IMR-90 (cell line): ENCODE data around the gene CSNK2A1. TPM values are rescaled to one million over a fixed set of nuclear protein-coding genes. Genes with fewer than 3 reads are reported as not detected.

Experiments used
- ATAC-seq: fragments of 200-7000 bp; cut with Tn5 transposase; 2 replicates; pipeline ENCODE4 v1.9.1; 2020; ENCODE audit warnings: low read depth, mild to moderate bottlenecking, moderate library complexity
- BruUV-seq: library from RNA; stranded (reverse); fragments of 400-500 nt; replicated peaks from 2 replicates; lab custom pipeline; 2021; lab: Mats Ljungman, UMichigan
- CTCF ChIA-PET: fragments of 300-600 bp; formaldehyde crosslinking; extraction: SDS; loops from one replicate; lab custom pipeline; 2021; ENCODE audit warnings: antibody characterized with exemption; lab: Yijun Ruan, JAX
- POLR2A ChIA-PET: fragments of 300-600 bp; sonication (Branson Sonifier 250); formaldehyde crosslinking; loops from one replicate; lab custom pipeline; 2022; ENCODE audit warnings: antibody characterized with exemption; ENCODE audit not compliant: unreplicated experiment; lab: Charles Lee
- DNase-seq: peaks from one replicate; pipeline ENCODE4 v3.0.0; 2013
- H2AFZ ChIP-seq: replicated peaks from 2 replicates; pipeline ENCODE3; 2013; ENCODE audit warnings: low read length, mild to moderate bottlenecking; ENCODE audit not compliant: poor library complexity
- H2AK5ac ChIP-seq: 2 replicates; pipeline ENCODE4 v1.6.1; 2013; ENCODE audit warnings: low read depth, low read length, inconsistent platforms
- H2AK9ac ChIP-seq: replicated peaks from 2 replicates; pipeline ENCODE3; 2013; ENCODE audit warnings: mild to moderate bottlenecking, low read depth, low read length, moderate library complexity; ENCODE audit not compliant: poor library complexity
- H2BK120ac ChIP-seq: 2 replicates; pipeline ENCODE4 v1.6.1; 2013; ENCODE audit warnings: low read depth, low read length, inconsistent platforms
- H2BK15ac ChIP-seq: 3 replicates; pipeline ENCODE4 v1.6.1; 2013; ENCODE audit warnings: low read depth, low read length, inconsistent platforms
- H2BK20ac ChIP-seq: 2 replicates; pipeline ENCODE4 v1.6.1; 2013; ENCODE audit warnings: low read depth, mild to moderate bottlenecking, inconsistent platforms, low read length, moderate library complexity
- H2BK5ac ChIP-seq: 2 replicates; pipeline ENCODE4 v1.6.1; 2013; ENCODE audit warnings: mild to moderate bottlenecking, low read depth, low read length, inconsistent platforms; ENCODE audit not compliant: poor library complexity, severe bottlenecking
- H3K14ac ChIP-seq: replicated peaks from 2 replicates; pipeline ENCODE4 v1.6.1; 2013; ENCODE audit warnings: low read depth, low read length, inconsistent platforms
- H3K18ac ChIP-seq: 2 replicates; pipeline ENCODE4 v1.6.1; 2013; ENCODE audit warnings: low read depth, low read length, control low read depth
- H3K23ac ChIP-seq: 2 replicates; pipeline ENCODE4 v1.6.1; 2013; ENCODE audit warnings: low read depth, low read length, inconsistent platforms
- H3K27ac ChIP-seq: 2 replicates; pipeline ENCODE4 v1.5.1; 2013; ENCODE audit warnings: mild to moderate bottlenecking, control low read depth, low read length; ENCODE audit not compliant: insufficient read depth
- H3K27me3 ChIP-seq: 2 replicates; pipeline ENCODE4 v1.6.1; 2013; ENCODE audit warnings: low read length; ENCODE audit not compliant: control insufficient read depth, insufficient read depth
- H3K36me3 ChIP-seq: 2 replicates; pipeline ENCODE4 v1.6.1; 2013; ENCODE audit warnings: low read length, mixed read lengths; ENCODE audit not compliant: control insufficient read depth, insufficient read depth
- H3K4ac ChIP-seq: 2 replicates; pipeline ENCODE4 v1.6.1; 2013; ENCODE audit warnings: low read depth, low read length, inconsistent platforms
- H3K4me1 ChIP-seq: 2 replicates; pipeline ENCODE4 v1.6.1; 2013; ENCODE audit warnings: low read length, mixed read lengths; ENCODE audit not compliant: control insufficient read depth, insufficient read depth
- H3K4me2 ChIP-seq: 2 replicates; pipeline ENCODE4 v1.6.1; 2013; ENCODE audit warnings: low read depth, mild to moderate bottlenecking, control low read depth, low read length, moderate library complexity
- H3K4me3 ChIP-seq: 2 replicates; pipeline ENCODE4 v1.5.1; 2013; ENCODE audit warnings: low read depth, mild to moderate bottlenecking, control low read depth, low read length, moderate library complexity; ENCODE audit not compliant: insufficient read depth
- H3K56ac ChIP-seq: 2 replicates; pipeline ENCODE4 v1.6.1; 2013; ENCODE audit warnings: low read length, inconsistent platforms; ENCODE audit not compliant: insufficient read depth; ENCODE audit errors: extremely low read depth
- H3K79me1 ChIP-seq, 2 experiments: 2 replicates each; pipeline ENCODE4 v1.6.1; 2013; ENCODE audit warnings: low read length in 2 of 2, inconsistent platforms in 1 of 2, low read depth in 1 of 2
- H3K9ac ChIP-seq: 2 replicates; pipeline ENCODE4 v1.6.1; 2013; ENCODE audit warnings: low read depth, low read length, control low read depth
- H3K9me1 ChIP-seq: 2 replicates; pipeline ENCODE4 v1.6.1; 2013; ENCODE audit warnings: low read length, inconsistent platforms; ENCODE audit not compliant: insufficient read depth
- H3K9me3 ChIP-seq: 2 replicates; pipeline ENCODE4 v1.6.1; 2013; ENCODE audit warnings: low read length; ENCODE audit not compliant: control insufficient read depth, insufficient read depth
- H4K20me1 ChIP-seq: 2 replicates; pipeline ENCODE4 v1.6.1; 2013; ENCODE audit warnings: low read length, inconsistent platforms; ENCODE audit not compliant: insufficient read depth
- H4K5ac ChIP-seq: 2 replicates; pipeline ENCODE4 v1.6.1; 2013; ENCODE audit warnings: mild to moderate bottlenecking, low read depth, low read length, control low read depth
- H4K8ac ChIP-seq, 2 experiments: 2 replicates each; pipeline ENCODE4 v1.6.1; 2013; ENCODE audit warnings: low read depth in 2 of 2, low read length in 2 of 2, control low read depth in 1 of 2, inconsistent platforms in 1 of 2
- H4K91ac ChIP-seq: 2 replicates; pipeline ENCODE4 v1.6.1; 2013; ENCODE audit warnings: low read depth, low read length, inconsistent platforms; ENCODE audit not compliant: insufficient read depth
- BHLHE40 ChIP-seq: fragments of 150-350 bp; IDR thresholded peaks from 2 replicates; pipeline ENCODE4 v1.6.1; 2016; ENCODE audit warnings: mild to moderate bottlenecking, low read depth, low read length
- CEBPB ChIP-seq: IDR thresholded peaks from 2 replicates; pipeline ENCODE4 v1.6.1; 2012; ENCODE audit warnings: low read depth, low read length, improper control_type of control experiment
- WGBS, 2 experiments: methylation state at CpG; one replicate each; pipeline versions ENCODE4 v1.1.5 to v1.1.7; 2013; ENCODE audit warnings: missing lambda C conversion rate in 2 of 2; ENCODE audit not compliant: insufficient read length in 1 of 2; ENCODE audit errors: extremely low coverage in 2 of 2; 5-methylcytosine and 5-hydroxymethylcytosine counted together
- dilution Hi-C: fragments of 300-500 bp; cut with HindIII; formaldehyde crosslinking; loops from one replicate; pipeline ENCODE4 v1.14.3; 2018; ENCODE audit warnings: low sequenced_read_pairs; ENCODE audit not compliant: unreplicated experiment
- in situ Hi-C: fragments of 300-500 bp; cut with MboI; formaldehyde crosslinking; loops from 3 replicates; pipeline ENCODE4 v1.14.3; 2019; ENCODE audit warnings: low sequenced_read_pairs, inconsistent platforms, mixed read lengths
- intact Hi-C: fragments of 100-400 bp; cut with micrococcal nuclease; formaldehyde crosslinking; loops from 2 replicates; pipeline ENCODE4 v1.10.0; 2022
- polyA plus RNA-seq, 3 experiments: library from polyadenylated mRNA; depleted of rRNA; stranded (reverse); fragments of >200 nt; gene quantifications; 2 replicates each; pipeline ENCODE4 v1.2.3, GENCODE V29; 2012; ENCODE audit warnings: low replicate concordance in 1 of 3
- total RNA-seq: library from RNA; depleted of rRNA; stranded (reverse); fragments of >200 nt; gene quantifications from 2 replicates; pipeline ENCODE4 v1.2.3, GENCODE V29; 2012

CSNK2A1 gene
- total and polyA plus RNA-seq, 2 of the 4 experiments (the other 2 are of a cell fraction): 86.3 to 151 TPM

GRCh38 chr20:584161-584970 is 40.8 kb upstream of the CSNK2A1 start:
- TF ChIP-seq BHLHE40 (no peak), CEBPB (no peak)
- H3K4me2 ChIP-seq: no peak overlapping the region
- no peak for DNase-seq
- dilution Hi-C loops: no loop called here
- no peak overlapping the region for H4K91ac ChIP-seq
- H3K56ac ChIP-seq: no peak overlapping the region
- no peak overlapping the region for H2AK9ac ChIP-seq
- no peak overlapping the region for H2BK120ac ChIP-seq
- no peaks in the 10 kb centered on the region for H3K9me1 ChIP-seq
- no peak overlapping the region for H3K27ac ChIP-seq
- H3K23ac ChIP-seq: no peak overlapping the region
- no peak overlapping the region for H2BK15ac ChIP-seq
- H2BK5ac ChIP-seq: no peak overlapping the region
- no peak overlapping the region for H4K5ac ChIP-seq
- no peaks in the 10 kb centered on the region for H3K9me3 ChIP-seq
- H4K8ac ChIP-seq: no peak overlapping the region
- no peak overlapping the region for H3K4ac ChIP-seq
- H3K14ac ChIP-seq: no peak overlapping the region
- no peak overlapping the region for H2BK20ac ChIP-seq
- no peak for ATAC-seq
- CTCF ChIA-PET: no interaction called here
- peaks cover 3% of the 10 kb centered on the region; the same call in 1 of the 2 replicates for H3K27me3 ChIP-seq
- no peaks in the 10 kb centered on the region for H3K79me1 ChIP-seq
- in situ Hi-C loops: no loop called here
- H3K4me3 ChIP-seq: no peak overlapping the region
- H3K36me3 ChIP-seq: no peaks in the 10 kb centered on the region
- POLR2A ChIA-PET: no interaction called here
- H3K18ac ChIP-seq: no peak overlapping the region
- H4K20me1 ChIP-seq: no peaks in the 10 kb centered on the region
- BruUV-seq: no TSS peak
- WGBS, 2 experiments: no CpG with 5 or more reads among the region's 8 CpGs
- H2AK5ac ChIP-seq: no peak overlapping the region
- H2AFZ ChIP-seq: no peak overlapping the region
- H3K9ac ChIP-seq: no peak overlapping the region
- intact Hi-C loops: no loop called here
- H3K4me1 ChIP-seq: no peaks in the 10 kb centered on the region
